SU-DHL-6 (cell line): Measurements from ENCODE around the gene RAB26.

Source experiments
- EZH2phosphoT487 ChIP-seq: fragments of 200-600 bp; sonication (generic), shearing (Covaris generic); conservative IDR thresholded peaks from 2 replicates; pipeline ENCODE4 v1.6.1; 2018; ENCODE audit warnings: mild to moderate bottlenecking, antibody characterized with exemption, low read length, moderate library complexity, mixed read lengths
- TF ChIP-seq, protein P1 (sequence below): fragments of 200-600 bp; sonication (generic); IDR thresholded peaks from one replicate; pipeline ENCODE4 v1.5.1; 2017; ENCODE audit warnings: antibody characterized with exemption, mild to moderate bottlenecking, low read length, moderate library complexity; ENCODE audit not compliant: insufficient read depth, poor library complexity, severe bottlenecking

DNA sequence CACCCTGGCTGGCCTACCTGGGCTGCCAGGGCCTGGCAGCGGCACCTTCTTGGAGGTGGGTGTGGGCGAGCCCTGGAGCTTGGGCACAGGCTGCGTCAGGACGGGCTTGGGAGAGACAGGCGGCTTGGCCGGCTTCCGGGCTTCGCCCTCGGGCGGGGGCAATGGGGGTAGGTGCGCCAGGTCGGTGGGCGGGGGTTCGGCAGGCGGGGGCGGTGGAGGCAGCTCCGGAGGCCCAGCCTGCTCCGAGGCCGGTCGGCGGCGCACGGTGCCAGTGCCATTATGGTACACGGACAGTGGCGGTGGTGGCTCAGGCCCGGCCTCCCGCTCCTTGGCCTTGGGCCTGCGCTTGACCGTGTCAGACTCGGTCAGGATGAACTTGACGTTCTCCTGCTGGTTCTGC is 31.2 kb downstream of the RAB26 start:
- TF ChIP-seq, protein P1, sequence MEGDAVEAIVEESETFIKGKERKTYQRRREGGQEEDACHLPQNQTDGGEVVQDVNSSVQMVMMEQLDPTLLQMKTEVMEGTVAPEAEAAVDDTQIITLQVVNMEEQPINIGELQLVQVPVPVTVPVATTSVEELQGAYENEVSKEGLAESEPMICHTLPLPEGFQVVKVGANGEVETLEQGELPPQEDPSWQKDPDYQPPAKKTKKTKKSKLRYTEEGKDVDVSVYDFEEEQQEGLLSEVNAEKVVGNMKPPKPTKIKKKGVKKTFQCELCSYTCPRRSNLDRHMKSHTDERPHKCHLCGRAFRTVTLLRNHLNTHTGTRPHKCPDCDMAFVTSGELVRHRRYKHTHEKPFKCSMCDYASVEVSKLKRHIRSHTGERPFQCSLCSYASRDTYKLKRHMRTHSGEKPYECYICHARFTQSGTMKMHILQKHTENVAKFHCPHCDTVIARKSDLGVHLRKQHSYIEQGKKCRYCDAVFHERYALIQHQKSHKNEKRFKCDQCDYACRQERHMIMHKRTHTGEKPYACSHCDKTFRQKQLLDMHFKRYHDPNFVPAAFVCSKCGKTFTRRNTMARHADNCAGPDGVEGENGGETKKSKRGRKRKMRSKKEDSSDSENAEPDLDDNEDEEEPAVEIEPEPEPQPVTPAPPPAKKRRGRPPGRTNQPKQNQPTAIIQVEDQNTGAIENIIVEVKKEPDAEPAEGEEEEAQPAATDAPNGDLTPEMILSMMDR, result no peak
- TF ChIP-seq EZH2phosphoT487, result no peak
